Measurements from ENCODE around the gene LILRB2. TPM values are rescaled to one million over a fixed set of nuclear protein-coding genes. Genes with fewer than 3 reads are reported as not detected.
A peak's percentile ranks its signal among the peaks of the same experiment; 100 is the strongest.
"Not testable (repeated sequence)": the region's sequence is repeated elsewhere in the genome, so short reads cannot be mapped to it uniquely, and the experiment has no call there.

Gene LILRB2
- total and polyA plus RNA-seq, 2 donors (not counting 3 experiments of a cell fraction or from before 2014, with no cell fraction given), result not detected

DNA sequence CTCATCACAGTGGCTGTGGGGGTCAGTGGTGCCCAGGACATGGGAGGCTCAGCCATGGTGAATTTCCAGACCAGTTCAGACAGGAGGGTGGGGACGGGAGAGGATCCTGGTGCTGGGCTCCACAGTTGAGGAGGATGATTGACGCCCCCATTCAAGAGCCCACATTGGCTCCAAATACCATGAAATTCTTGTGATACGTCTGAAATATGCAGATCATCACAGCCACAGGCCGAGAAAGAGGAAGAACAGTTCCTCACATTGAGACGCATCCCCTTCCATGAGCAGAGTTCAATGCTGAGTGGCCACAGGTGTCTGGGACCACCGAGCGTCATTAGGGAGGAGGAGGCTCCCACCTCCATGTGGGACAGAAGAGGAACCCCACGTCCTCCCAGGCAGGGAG is 37.1 kb downstream of the LILRB2 start:
- H3K4me3 ChIP-seq (replicated peaks in 1 of 3; ENCODE audit: insufficient read depth in 1 of 3, low read depth in 1 of 3, low read length in 3 of 3); H2AFZ ChIP-seq (ENCODE audit: low read depth, low read length); H3K4me2 ChIP-seq (ENCODE audit: insufficient read depth, low read length); CTCF ChIA-PET; H4K20me1 ChIP-seq (replicated peaks; ENCODE audit: control insufficient read depth, extremely low read depth, insufficient read depth, low read length); H3K9ac ChIP-seq (replicated peaks; ENCODE audit: extremely low read depth, insufficient read depth, low read length); BruUV-seq (replicated peaks); H3K9me3 ChIP-seq (replicated peaks; ENCODE audit: control insufficient read depth, insufficient read depth, low read length); dilution Hi-C loops (cut with MboI; ENCODE audit: extremely low pct_ligation_motif_present, low sequenced_read_pairs); H3K36me3 ChIP-seq (ENCODE audit: control insufficient read depth in 2 of 2, extremely low read depth in 1 of 2, insufficient read depth in 2 of 2, low read length in 2 of 2); H3K27me3 ChIP-seq (ENCODE audit: control insufficient read depth in 2 of 2, insufficient read depth in 2 of 2, low read length in 2 of 2); DNase-seq (ENCODE audit: low read depth, low spot score); H3K79me2 ChIP-seq (ENCODE audit: control insufficient read depth, insufficient read depth, low read length); H3K9me1 ChIP-seq (replicated peaks; ENCODE audit: control insufficient read depth, extremely low read depth, insufficient read depth, low read length); intact Hi-C loops (cut with micrococcal nuclease); POLR2A ChIA-PET; FAIRE-seq; H3K27ac ChIP-seq (ENCODE audit: insufficient read depth, low read depth, low read length): not testable (repeated sequence)
- peaks cover 15% of the 10 kb centered on the region for H3K4me1 ChIP-seq (ENCODE audit: control insufficient read depth, extremely low read depth, insufficient read depth, low read length)

DNA sequence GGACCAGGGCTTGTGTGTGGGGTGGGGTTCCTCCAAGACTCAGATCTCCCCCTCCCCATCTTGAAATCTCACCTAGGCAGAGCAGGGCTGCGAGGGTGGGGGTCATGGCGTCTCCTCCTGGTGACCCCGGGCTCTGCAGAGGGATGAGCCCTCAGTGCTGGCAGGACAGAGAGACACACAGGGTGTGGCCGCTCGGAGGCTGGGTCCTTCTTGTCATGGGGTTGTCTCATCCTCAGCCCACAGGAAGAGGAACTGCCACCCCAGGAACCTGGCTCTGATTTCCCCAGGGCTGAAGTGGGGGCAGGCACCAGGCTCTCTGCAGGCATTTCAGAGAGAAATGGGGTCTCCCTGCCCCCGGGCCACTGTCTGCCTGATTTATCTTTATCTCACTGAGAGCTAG is 38.3 kb downstream of the LILRB2 start, which contains the start of gene LILRA6:
Gene LILRA6 (minus strand): TSS at position 145 of the 400 bp plus-strand sequence.
- H3K4me3 ChIP-seq (replicated peaks in 1 of 3; ENCODE audit: insufficient read depth in 1 of 3, low read depth in 1 of 3, low read length in 3 of 3); H3K9me3 ChIP-seq (replicated peaks; ENCODE audit: control insufficient read depth, insufficient read depth, low read length); CTCF ChIA-PET; H4K20me1 ChIP-seq (replicated peaks; ENCODE audit: control insufficient read depth, extremely low read depth, insufficient read depth, low read length); FAIRE-seq; DNase-seq (ENCODE audit: low read depth, low spot score); H3K9me1 ChIP-seq (replicated peaks; ENCODE audit: control insufficient read depth, extremely low read depth, insufficient read depth, low read length); H3K4me2 ChIP-seq (ENCODE audit: insufficient read depth, low read length); H3K27ac ChIP-seq (ENCODE audit: insufficient read depth, low read depth, low read length); H2AFZ ChIP-seq (ENCODE audit: low read depth, low read length); POLR2A ChIA-PET; intact Hi-C loops (cut with micrococcal nuclease); dilution Hi-C loops (cut with MboI; ENCODE audit: extremely low pct_ligation_motif_present, low sequenced_read_pairs); H3K79me2 ChIP-seq (ENCODE audit: control insufficient read depth, insufficient read depth, low read length); H3K36me3 ChIP-seq (ENCODE audit: control insufficient read depth in 2 of 2, extremely low read depth in 1 of 2, insufficient read depth in 2 of 2, low read length in 2 of 2); BruUV-seq (replicated peaks); H3K4me1 ChIP-seq (ENCODE audit: control insufficient read depth, extremely low read depth, insufficient read depth, low read length); H3K27me3 ChIP-seq (ENCODE audit: control insufficient read depth in 2 of 2, insufficient read depth in 2 of 2, low read length in 2 of 2); H3K9ac ChIP-seq (replicated peaks; ENCODE audit: extremely low read depth, insufficient read depth, low read length): not testable (repeated sequence)

- H3K9me3 ChIP-seq (replicated peaks; ENCODE audit: control insufficient read depth, insufficient read depth, low read length); H4K20me1 ChIP-seq (replicated peaks; ENCODE audit: control insufficient read depth, extremely low read depth, insufficient read depth, low read length); DNase-seq (ENCODE audit: low read depth, low spot score); H3K9me1 ChIP-seq (replicated peaks; ENCODE audit: control insufficient read depth, extremely low read depth, insufficient read depth, low read length); H3K79me2 ChIP-seq (ENCODE audit: control insufficient read depth, insufficient read depth, low read length); CTCF ChIA-PET; H3K4me3 ChIP-seq (replicated peaks in 1 of 3; ENCODE audit: insufficient read depth in 1 of 3, low read depth in 1 of 3, low read length in 3 of 3); dilution Hi-C loops (cut with MboI; ENCODE audit: extremely low pct_ligation_motif_present, low sequenced_read_pairs); H3K9ac ChIP-seq (replicated peaks; ENCODE audit: extremely low read depth, insufficient read depth, low read length); FAIRE-seq; BruUV-seq (replicated peaks); H3K4me2 ChIP-seq (ENCODE audit: insufficient read depth, low read length); H3K36me3 ChIP-seq (ENCODE audit: control insufficient read depth in 2 of 2, extremely low read depth in 1 of 2, insufficient read depth in 2 of 2, low read length in 2 of 2); H3K4me1 ChIP-seq (ENCODE audit: control insufficient read depth, extremely low read depth, insufficient read depth, low read length); H3K27ac ChIP-seq (ENCODE audit: insufficient read depth, low read depth, low read length); H2AFZ ChIP-seq (ENCODE audit: low read depth, low read length); POLR2A ChIA-PET; intact Hi-C loops (cut with micrococcal nuclease); H3K27me3 ChIP-seq (ENCODE audit: control insufficient read depth in 2 of 2, insufficient read depth in 2 of 2, low read length in 2 of 2): not testable (repeated sequence)
Observed at GRCh38 chr19:54242234-54242633, 38.7 kb downstream of the LILRB2 start.

DNA sequence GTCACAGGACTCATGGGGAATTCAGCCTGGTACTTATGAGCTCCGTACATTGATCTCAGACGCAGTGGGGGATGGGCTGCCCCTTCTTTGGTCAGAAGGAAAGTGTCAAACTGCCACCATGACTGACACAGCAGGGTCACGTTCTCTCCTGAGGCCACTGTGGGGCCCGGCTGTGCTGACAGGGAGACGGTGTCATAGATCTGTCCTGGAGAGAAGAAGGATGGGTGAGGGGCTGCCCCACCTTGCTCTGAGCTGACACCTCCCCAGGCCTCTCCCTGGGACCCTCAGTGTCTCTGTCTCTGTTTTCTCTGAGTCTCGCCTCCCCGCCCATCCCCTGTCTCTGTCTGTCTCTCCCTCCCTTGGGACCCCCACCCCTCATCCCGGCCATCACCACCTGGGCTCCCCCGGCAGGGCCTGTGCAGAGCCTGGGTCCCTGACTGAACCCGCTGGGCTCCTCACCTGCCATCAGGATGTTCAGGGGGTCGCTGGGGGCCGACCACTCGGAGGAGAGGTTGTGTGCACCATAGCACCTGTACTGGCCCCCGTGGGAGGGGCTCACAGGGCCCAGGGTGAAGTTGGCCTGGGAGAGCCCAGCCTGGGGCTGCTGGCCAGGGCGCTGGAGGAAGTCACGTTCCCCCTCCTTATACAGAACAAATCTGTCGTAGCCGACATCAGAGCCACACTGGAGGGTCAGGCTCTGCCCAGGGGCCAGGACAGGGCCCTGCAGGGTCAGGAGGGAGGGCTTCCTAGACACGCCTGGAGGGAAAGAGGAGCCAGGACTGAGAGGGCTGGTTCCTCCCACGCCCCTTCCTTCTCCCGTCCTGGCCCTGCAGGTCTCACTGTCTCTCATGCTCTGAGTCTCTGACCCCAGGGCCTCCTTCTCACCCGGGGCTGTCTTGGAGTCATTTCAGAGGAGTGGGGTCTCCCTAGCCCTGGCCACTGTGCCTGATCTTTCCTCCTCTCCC is 40.3 kb downstream of the LILRB2 start:
- FAIRE-seq, result peak; percentile 48

More for the DNA sequence above, 40.3 kb downstream of the LILRB2 start:
- H3K27me3 ChIP-seq (ENCODE audit: control insufficient read depth in 2 of 2, insufficient read depth in 2 of 2, low read length in 2 of 2); H3K27ac ChIP-seq (ENCODE audit: insufficient read depth, low read depth, low read length); H2AFZ ChIP-seq (ENCODE audit: low read depth, low read length); H3K36me3 ChIP-seq (ENCODE audit: control insufficient read depth in 2 of 2, extremely low read depth in 1 of 2, insufficient read depth in 2 of 2, low read length in 2 of 2); BruUV-seq (replicated peaks); dilution Hi-C loops (cut with MboI; ENCODE audit: extremely low pct_ligation_motif_present, low sequenced_read_pairs); H3K79me2 ChIP-seq (ENCODE audit: control insufficient read depth, insufficient read depth, low read length); H3K4me2 ChIP-seq (ENCODE audit: insufficient read depth, low read length); H4K20me1 ChIP-seq (replicated peaks; ENCODE audit: control insufficient read depth, extremely low read depth, insufficient read depth, low read length); H3K9ac ChIP-seq (replicated peaks; ENCODE audit: extremely low read depth, insufficient read depth, low read length); CTCF ChIA-PET; H3K4me1 ChIP-seq (ENCODE audit: control insufficient read depth, extremely low read depth, insufficient read depth, low read length); POLR2A ChIA-PET; DNase-seq (ENCODE audit: low read depth, low spot score); H3K9me3 ChIP-seq (replicated peaks; ENCODE audit: control insufficient read depth, insufficient read depth, low read length); H3K9me1 ChIP-seq (replicated peaks; ENCODE audit: control insufficient read depth, extremely low read depth, insufficient read depth, low read length); H3K4me3 ChIP-seq (replicated peaks in 1 of 3; ENCODE audit: insufficient read depth in 1 of 3, low read depth in 1 of 3, low read length in 3 of 3): not testable (repeated sequence)
- intact Hi-C loops (cut with micrococcal nuclease), result loop anchor here (2.0 kb wide), 1 partner anchor 18 kb away; the partner anchor contains the start of gene LILRB3

Data from endothelial cell of umbilical vein (primary cell).